SU-DHL-6 (cell line): ENCODE results near the gene TMEM86B.

ENCODE experiments used
- CTCF ChIP-seq: fragments of 200-600 bp; sonication (generic); IDR thresholded peaks from one replicate; pipeline ENCODE4 v1.5.1; 2017; ENCODE audit warnings: antibody characterized with exemption, mild to moderate bottlenecking, low read length, moderate library complexity; ENCODE audit not compliant: insufficient read depth, poor library complexity, severe bottlenecking
- EZH2phosphoT487 ChIP-seq: fragments of 200-600 bp; sonication (generic), shearing (Covaris generic); conservative IDR thresholded peaks from 2 replicates; pipeline ENCODE4 v1.6.1; 2018; ENCODE audit warnings: mild to moderate bottlenecking, antibody characterized with exemption, low read length, moderate library complexity, mixed read lengths

DNA sequence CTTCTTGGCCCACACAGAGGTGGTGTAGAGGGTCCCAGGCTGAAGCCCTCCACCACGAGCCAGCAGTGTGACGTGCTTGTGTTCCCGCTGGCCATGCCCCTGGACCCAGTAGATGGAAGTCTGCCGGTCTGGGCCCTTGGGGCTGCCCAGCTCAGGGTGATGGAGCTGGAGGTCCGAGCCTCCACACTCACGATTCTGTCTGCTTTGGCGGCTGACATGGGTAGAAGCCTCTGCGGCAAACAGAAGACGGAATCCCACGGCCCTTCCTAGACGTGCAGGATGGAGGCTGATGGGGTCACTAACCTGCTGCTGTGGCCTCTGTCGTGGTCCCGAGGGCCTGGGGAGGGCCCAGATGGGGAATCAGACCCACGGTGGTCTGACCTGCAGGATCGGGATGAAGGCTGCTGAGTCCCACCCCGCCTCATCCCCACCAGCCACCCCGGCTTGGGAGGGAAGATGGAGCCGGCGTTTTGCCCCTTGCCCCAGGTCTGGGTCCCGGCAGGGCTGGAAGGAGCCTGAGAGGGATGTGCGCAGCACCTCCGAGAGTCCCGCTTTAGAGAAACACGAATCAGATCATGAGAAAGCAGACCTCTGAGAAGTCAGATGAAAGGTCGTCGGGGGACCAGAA lies 4.4 kb downstream of the TMEM86B start:
- no peak for TF ChIP-seq CTCF
- TF ChIP-seq EZH2phosphoT487, result no peak
